Type B pancreatic cell (in vitro differentiated cells): ENCODE data around the gene MAP1B. TPM values are rescaled to one million over a fixed set of nuclear protein-coding genes. Genes with fewer than 3 reads are reported as not detected.

Experiments used
- DNase-seq: peaks from one replicate; pipeline ENCODE4 v3.0.0; 2021; ENCODE audit warnings: mixed read lengths; ENCODE audit not compliant: unreplicated experiment; ENCODE audit errors: extremely low spot score
- H3K27ac Mint-ChIP-seq: 2 replicates; pipeline ENCODE4 v1.8.0; 2021; ENCODE audit warnings: mild to moderate bottlenecking, mixed read lengths
- H3K27me3 Mint-ChIP-seq: 2 replicates; pipeline ENCODE4 v1.8.0; 2021; ENCODE audit warnings: mixed read lengths
- H3K36me3 Mint-ChIP-seq: 2 replicates; pipeline ENCODE4 v1.8.0; 2021; ENCODE audit warnings: mixed read lengths
- H3K4me1 Mint-ChIP-seq: one replicate; pipeline ENCODE4 v1.8.0; 2021; ENCODE audit warnings: mixed read lengths; ENCODE audit not compliant: unreplicated experiment
- H3K4me3 Mint-ChIP-seq: 2 replicates; pipeline ENCODE4 v1.8.0; 2021; ENCODE audit warnings: mild to moderate bottlenecking, mixed read lengths
- H3K9me3 Mint-ChIP-seq: 2 replicates; pipeline ENCODE4 v1.8.0; 2021; ENCODE audit warnings: mixed read lengths
- CTCF ChIP-seq: fragments of 200-600 bp; sonication (generic); conservative IDR thresholded peaks from 2 replicates; pipeline ENCODE4 v1.5.0; 2021; ENCODE audit warnings: antibody characterized with exemption, mild to moderate bottlenecking
- total RNA-seq: library from RNA; stranded (reverse); gene quantifications from 2 replicates; pipeline ENCODE4 v1.2.1, GENCODE V29; 2021; ENCODE audit warnings: low replicate concordance

MAP1B gene
- total RNA-seq, 1 donor from 2014 or later: 124 TPM

- TF ChIP-seq CTCF: no peak
- no peak for DNase-seq
- no peak overlapping the region for H3K4me3 Mint-ChIP-seq
- H3K4me1 Mint-ChIP-seq: peaks cover 23% of the 10 kb centered on the region
- H3K27ac Mint-ChIP-seq: no peak overlapping the region
- H3K27me3 Mint-ChIP-seq: no peaks in the 10 kb centered on the region
- H3K9me3 Mint-ChIP-seq: no peaks in the 10 kb centered on the region
- H3K36me3 Mint-ChIP-seq: peaks cover 45% of the 10 kb centered on the region
These were observed 10.0 kb downstream of the MAP1B start for GRCh38 chr5:72117307-72117706.

GRCh38 chr5:72121052-72121779, 13.9 kb downstream of the MAP1B start:
- H3K27me3 Mint-ChIP-seq: no peaks in the 10 kb centered on the region
- peaks cover 49% of the 10 kb centered on the region for H3K4me1 Mint-ChIP-seq
- H3K4me3 Mint-ChIP-seq: no peak overlapping the region
- TF ChIP-seq CTCF: no peak
- peaks cover 34% of the 10 kb centered on the region for H3K36me3 Mint-ChIP-seq
- DNase-seq: no peak
- no peaks in the 10 kb centered on the region for H3K9me3 Mint-ChIP-seq
- H3K27ac Mint-ChIP-seq: no peak overlapping the region

- no peak for TF ChIP-seq CTCF
- no peak for DNase-seq
- Mint-ChIP-seq H3K4me3 (peak overlapping the region; percentile 35), H3K27ac (peak overlapping the region; percentile 11), H3K9me3 (no peaks in the 10 kb centered on the region), H3K4me1 (peaks cover 54% of the 10 kb centered on the region), H3K27me3 (no peaks in the 10 kb centered on the region), H3K36me3 (peaks cover 29% of the 10 kb centered on the region)
These were observed 14.6 kb downstream of the MAP1B start for GRCh38 chr5:72121780-72122445.

- H3K36me3 Mint-ChIP-seq: peaks cover 24% of the 10 kb centered on the region
- H3K4me1 Mint-ChIP-seq: peaks cover 55% of the 10 kb centered on the region
- H3K27me3 Mint-ChIP-seq: no peaks in the 10 kb centered on the region
- no peaks in the 10 kb centered on the region for H3K9me3 Mint-ChIP-seq
- H3K27ac Mint-ChIP-seq: no peak overlapping the region
- TF ChIP-seq CTCF: no peak
- DNase-seq: no peak
- no peak overlapping the region for H3K4me3 Mint-ChIP-seq
These were observed 15.3 kb downstream of the MAP1B start for GRCh38 chr5:72122602-72123001.

- Mint-ChIP-seq H3K36me3 (peaks cover 17% of the 10 kb centered on the region), H3K27ac (no peak overlapping the region), H3K4me3 (no peak overlapping the region), H3K9me3 (no peaks in the 10 kb centered on the region), H3K4me1 (peaks cover 55% of the 10 kb centered on the region), H3K27me3 (no peaks in the 10 kb centered on the region)
- DNase-seq: no peak
- no peak for TF ChIP-seq CTCF
These were observed 16.6 kb downstream of the MAP1B start for GRCh38 chr5:72123764-72124376.
